Stomach (tissue), 4 donors: ENCODE results near the gene SH3GL2.

Experiments used
- CTCF ChIP-seq, 7 experiments: fragments of 450-650 bp in 4 of 7; fragments of 200-600 bp in 3 of 7; sonication (generic) in 3 of 7; IDR thresholded peaks; one replicate each; pipeline ENCODE4 v1.5.1; 2016 to 2019; ENCODE audit warnings: antibody characterized with exemption in 7 of 7, control low read depth in 2 of 7, mild to moderate bottlenecking in 1 of 7
- EP300 ChIP-seq: sonication (generic); formaldehyde crosslinking; IDR thresholded peaks from one replicate; pipeline ENCODE4 v1.6.1; 2017; ENCODE audit warnings: antibody characterized with exemption
- POLR2A ChIP-seq, 4 donors: fragments of 450-650 bp; IDR thresholded peaks; one replicate each; pipeline ENCODE4 v1.6.1; 2016; ENCODE audit warnings: antibody characterized with exemption in 4 of 4, control low read depth in 2 of 4, mild to moderate bottlenecking in 1 of 4, moderate library complexity in 1 of 4
- POLR2AphosphoS5 ChIP-seq, 3 donors: sonication (generic); formaldehyde crosslinking; IDR thresholded peaks; one replicate each; pipeline ENCODE4 v1.6.1; 2016; ENCODE audit warnings: antibody characterized with exemption in 3 of 3

GRCh38 chr9:17594961-17595360 lies 16.1 kb downstream of the SH3GL2 start:
- TF ChIP-seq CTCF (IDR thresholded peaks at IDR 0.05) (no peak), POLR2A (IDR thresholded peaks at IDR 0.05) (no peak), POLR2AphosphoS5 (IDR thresholded peaks at IDR 0.05) (no peak), EP300 (no peak)
